AG09319 (cell line): ENCODE measurements around the gene NPAS3.

Source experiments
- DNase-seq: peaks from one replicate; pipeline ENCODE4 v3.0.0-alpha.2; 2010; ENCODE audit warnings: low read depth; ENCODE audit errors: extremely low read depth
- CTCF ChIP-seq: IDR thresholded peaks from 2 replicates; pipeline ENCODE4 v1.5.1; 2011; ENCODE audit warnings: low read depth, mild to moderate bottlenecking, inconsistent platforms, low read length, moderate library complexity

Gene NPAS3

GRCh38 chr14:33534632-33535031 is 596.0 kb downstream of the NPAS3 start:
- TF ChIP-seq CTCF: no peak
- DNase-seq: no peak

GRCh38 chr14:33539918-33540357 is 601.3 kb downstream of the NPAS3 start:
- no peak for TF ChIP-seq CTCF
- no peak for DNase-seq

- no peak for TF ChIP-seq CTCF
- DNase-seq: no peak
These were observed 602.5 kb downstream of the NPAS3 start for GRCh38 chr14:33541171-33541570.

GRCh38 chr14:33542338-33543287 is 603.9 kb downstream of the NPAS3 start:
- DNase-seq: no peak
- TF ChIP-seq CTCF: no peak

- DNase-seq: no peak
- TF ChIP-seq CTCF: no peak
These were observed 607.0 kb downstream of the NPAS3 start for GRCh38 chr14:33545696-33546095.

- no peak for TF ChIP-seq CTCF
- no peak for DNase-seq
These were observed 609.9 kb downstream of the NPAS3 start for GRCh38 chr14:33548606-33549005.

GRCh38 chr14:33551963-33552362 is 613.3 kb downstream of the NPAS3 start:
- no peak for TF ChIP-seq CTCF
- DNase-seq: no peak
